Fibroblast of skin of back (primary cell): ENCODE data around the gene PCCA.
"Not testable (repeated sequence)": the region's sequence is repeated elsewhere in the genome, so short reads cannot be mapped to it uniquely, and the experiment has no call there.

Experiments
- DNase-seq: peaks from one replicate; pipeline ENCODE4 v3.0.0-alpha.2; 2013

The PCCA gene

GRCh38 chr13:100364591-100364990 lies 275.7 kb downstream of the PCCA start:
- no peak for DNase-seq

- DNase-seq: no peak
Measured at GRCh38 chr13:100365680-100366079, 276.8 kb downstream of the PCCA start.

- DNase-seq: no peak
Measured at GRCh38 chr13:100378533-100378932, 289.6 kb downstream of the PCCA start.

GRCh38 chr13:100381595-100382224 lies 292.8 kb downstream of the PCCA start:
- DNase-seq: no peak

- DNase-seq: peak; percentile 81
Measured at GRCh38 chr13:100382785-100383184, 293.9 kb downstream of the PCCA start.

GRCh38 chr13:100387416-100387815 lies 298.5 kb downstream of the PCCA start:
- DNase-seq: no peak

- not testable (repeated sequence) for DNase-seq
Measured at GRCh38 chr13:100388150-100388549, 299.3 kb downstream of the PCCA start.

- DNase-seq: no peak
Measured at GRCh38 chr13:100388923-100389322, 300.0 kb downstream of the PCCA start.

GRCh38 chr13:100389617-100390016 lies 300.7 kb downstream of the PCCA start:
- DNase-seq: no peak

- DNase-seq: peak; percentile 100
Measured at GRCh38 chr13:100392709-100393630, 304.1 kb downstream of the PCCA start.

GRCh38 chr13:100394005-100394695 lies 305.3 kb downstream of the PCCA start:
- peak; percentile 96 for DNase-seq

GRCh38 chr13:100395698-100396373 lies 306.9 kb downstream of the PCCA start:
- DNase-seq: no peak

GRCh38 chr13:100396776-100397175 lies 307.9 kb downstream of the PCCA start:
- DNase-seq: no peak

- no peak for DNase-seq
Measured at GRCh38 chr13:100397627-100398026, 308.7 kb downstream of the PCCA start.

GRCh38 chr13:100398360-100398759 lies 309.5 kb downstream of the PCCA start:
- no peak for DNase-seq

- no peak for DNase-seq
Measured at GRCh38 chr13:100399455-100399854, 310.6 kb downstream of the PCCA start.

- DNase-seq: no peak
Measured at GRCh38 chr13:100403675-100404074, 314.8 kb downstream of the PCCA start.

GRCh38 chr13:100409132-100409531 lies 320.2 kb downstream of the PCCA start:
- peak; percentile 22 for DNase-seq

GRCh38 chr13:100423375-100423774 lies 334.5 kb downstream of the PCCA start:
- DNase-seq: no peak

GRCh38 chr13:100428986-100429385 lies 340.1 kb downstream of the PCCA start:
- no peak for DNase-seq

GRCh38 chr13:100432611-100433010 lies 343.7 kb downstream of the PCCA start:
- no peak for DNase-seq

- DNase-seq: no peak
Measured at GRCh38 chr13:100433475-100433874, 344.6 kb downstream of the PCCA start.
